ENCODE data around the gene NISCH. TPM values are rescaled to one million over a fixed set of nuclear protein-coding genes. Genes with fewer than 3 reads are reported as not detected.

Gene NISCH
- polyA plus RNA-seq, 3 donors: 9.7 to 106 (median 13.1) TPM

DNA sequence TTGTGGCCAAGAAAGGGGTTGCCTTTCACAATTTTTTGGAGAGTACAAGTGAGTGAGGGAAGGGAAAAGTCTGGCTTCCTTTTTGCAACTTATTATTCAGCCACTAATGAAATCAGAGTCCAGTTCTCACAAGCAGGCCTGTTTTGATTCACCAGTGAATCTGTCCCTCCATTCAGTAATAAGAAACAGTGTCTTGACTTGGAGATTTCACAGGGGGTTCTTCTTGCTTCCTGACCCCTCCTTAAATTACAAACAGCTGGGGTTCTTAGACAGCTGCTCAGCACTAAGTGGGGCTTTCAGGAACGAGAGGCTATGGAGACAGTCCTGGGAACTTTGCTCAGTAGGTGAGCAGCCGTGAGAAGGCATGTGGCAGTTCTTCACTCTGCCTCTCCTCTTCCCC is 35.0 kb upstream of the NISCH start:
- H3K4me3 ChIP-seq (replicated peaks in 1 of 3; ENCODE audit: low read depth in 2 of 3, low read length in 3 of 3): no peak overlapping the region
- H3K4me3 Mint-ChIP-seq: no peak overlapping the region
- intact Hi-C loops (cut with micrococcal nuclease): loop anchor here in 1 of 2 donors (2.0 kb wide), 1 partner anchor 20 kb away; no protein-coding TSS in a partner anchor
- no peak overlapping the region for H3K27ac ChIP-seq (ENCODE audit: low read depth in 1 of 2, low read length in 2 of 2)
- H3K4me1 ChIP-seq (ENCODE audit: control insufficient read depth in 1 of 2, insufficient read depth in 2 of 2, low read length in 2 of 2): peaks cover 7 to 8% of the 10 kb centered on the region in 2 donors
- H3K79me2 ChIP-seq (ENCODE audit: insufficient read depth, low read length): peaks cover 15% of the 10 kb centered on the region
- H3K27me3 Mint-ChIP-seq (ENCODE audit: low read depth in 3 of 3): no peaks in the 10 kb centered on the region
- DNase-seq: no peak
- no peaks in the 10 kb centered on the region for H3K9me3 ChIP-seq (replicated peaks in 1 of 2; ENCODE audit: control insufficient read depth in 1 of 2, insufficient read depth in 1 of 2, low read length in 2 of 2)
- peak overlapping the region in 2 of 7 donors; percentile 6 to 16 for H3K27ac Mint-ChIP-seq
- peaks cover 8% of the 10 kb centered on the region for H3K4me1 Mint-ChIP-seq
- H3K27me3 ChIP-seq (ENCODE audit: control insufficient read depth in 2 of 2, insufficient read depth in 2 of 2, low read length in 2 of 2): no peaks in the 10 kb centered on the region
- peaks cover 34 to 44% of the 10 kb centered on the region in 2 donors for H3K36me3 Mint-ChIP-seq
- peaks cover 0 to 2% (median 0%) of the 10 kb centered on the region in 7 donors for H3K9me3 Mint-ChIP-seq
- peaks cover 11 to 26% of the 10 kb centered on the region in 2 donors for H3K36me3 ChIP-seq (replicated peaks in 1 of 2; ENCODE audit: control insufficient read depth in 1 of 2, insufficient read depth in 2 of 2, low read length in 2 of 2)
- no peak overlapping the region for H3K4me2 ChIP-seq (replicated peaks; ENCODE audit: extremely low read depth, low read length, poor library complexity, severe bottlenecking)
- no peak overlapping the region for H2AFZ ChIP-seq (ENCODE audit: insufficient read depth, low read depth, low read length, poor library complexity, severe bottlenecking)
- TF ChIP-seq, protein P1, sequence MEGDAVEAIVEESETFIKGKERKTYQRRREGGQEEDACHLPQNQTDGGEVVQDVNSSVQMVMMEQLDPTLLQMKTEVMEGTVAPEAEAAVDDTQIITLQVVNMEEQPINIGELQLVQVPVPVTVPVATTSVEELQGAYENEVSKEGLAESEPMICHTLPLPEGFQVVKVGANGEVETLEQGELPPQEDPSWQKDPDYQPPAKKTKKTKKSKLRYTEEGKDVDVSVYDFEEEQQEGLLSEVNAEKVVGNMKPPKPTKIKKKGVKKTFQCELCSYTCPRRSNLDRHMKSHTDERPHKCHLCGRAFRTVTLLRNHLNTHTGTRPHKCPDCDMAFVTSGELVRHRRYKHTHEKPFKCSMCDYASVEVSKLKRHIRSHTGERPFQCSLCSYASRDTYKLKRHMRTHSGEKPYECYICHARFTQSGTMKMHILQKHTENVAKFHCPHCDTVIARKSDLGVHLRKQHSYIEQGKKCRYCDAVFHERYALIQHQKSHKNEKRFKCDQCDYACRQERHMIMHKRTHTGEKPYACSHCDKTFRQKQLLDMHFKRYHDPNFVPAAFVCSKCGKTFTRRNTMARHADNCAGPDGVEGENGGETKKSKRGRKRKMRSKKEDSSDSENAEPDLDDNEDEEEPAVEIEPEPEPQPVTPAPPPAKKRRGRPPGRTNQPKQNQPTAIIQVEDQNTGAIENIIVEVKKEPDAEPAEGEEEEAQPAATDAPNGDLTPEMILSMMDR (IDR thresholded peaks at IDR 0.05): no peak
- H3K9ac ChIP-seq (ENCODE audit: insufficient read depth, low read length, poor library complexity, severe bottlenecking): no peak overlapping the region
- WGBS (ENCODE audit: insufficient coverage): 83% methylated on average over 2 of the region's 2 CpGs
- no peaks in the 10 kb centered on the region for H4K20me1 ChIP-seq (ENCODE audit: insufficient read depth, low read length)

DNA sequence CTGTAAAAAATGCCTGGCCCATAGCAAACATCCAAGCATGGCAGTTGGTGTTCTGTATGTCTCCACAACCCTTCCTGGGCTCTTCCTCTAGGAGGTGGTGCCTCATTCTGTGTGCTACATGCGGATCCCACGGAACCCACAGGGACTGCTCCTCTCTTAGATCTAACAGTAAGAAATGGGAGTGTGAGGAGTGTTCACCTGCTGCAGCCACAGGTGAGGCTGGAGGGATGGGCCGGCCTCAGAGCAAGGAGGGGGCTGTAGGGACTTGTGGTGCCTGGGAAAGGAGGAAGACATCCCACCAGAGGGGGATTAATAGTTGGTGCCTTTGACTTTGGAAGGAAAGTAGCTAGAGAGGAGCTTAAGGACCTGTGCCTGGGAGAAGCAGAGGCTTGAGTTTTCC is 32.7 kb upstream of the NISCH start:
- 100% methylated on average over 1 of the region's 3 CpGs for WGBS (ENCODE audit: insufficient coverage)
- TF ChIP-seq, protein P1 (IDR thresholded peaks at IDR 0.05): no peak
- H3K79me2 ChIP-seq (ENCODE audit: insufficient read depth, low read length): peaks cover 4% of the 10 kb centered on the region
- Mint-ChIP-seq H3K36me3 (peaks cover 32 to 44% of the 10 kb centered on the region in 2 donors), H3K27me3 (ENCODE audit: low read depth in 3 of 3) (peaks cover 0 to 2% (median 0%) of the 10 kb centered on the region in 3 donors), H3K9me3 (peaks cover 0 to 2% (median 0%) of the 10 kb centered on the region in 7 donors), H3K4me3 (no peak overlapping the region), H3K4me1 (no peaks in the 10 kb centered on the region), H3K27ac (no peak overlapping the region)
- H3K27me3 ChIP-seq (ENCODE audit: control insufficient read depth in 2 of 2, insufficient read depth in 2 of 2, low read length in 2 of 2): no peaks in the 10 kb centered on the region
- DNase-seq: no peak
- no peaks in the 10 kb centered on the region for H3K9me3 ChIP-seq (replicated peaks in 1 of 2; ENCODE audit: control insufficient read depth in 1 of 2, insufficient read depth in 1 of 2, low read length in 2 of 2)
- H2AFZ ChIP-seq (ENCODE audit: insufficient read depth, low read depth, low read length, poor library complexity, severe bottlenecking): no peak overlapping the region
- intact Hi-C loops (cut with micrococcal nuclease): no loop called here
- H3K27ac ChIP-seq (ENCODE audit: low read depth in 1 of 2, low read length in 2 of 2): no peak overlapping the region
- no peak overlapping the region for H3K4me2 ChIP-seq (replicated peaks; ENCODE audit: extremely low read depth, low read length, poor library complexity, severe bottlenecking)
- H4K20me1 ChIP-seq (ENCODE audit: insufficient read depth, low read length): no peaks in the 10 kb centered on the region
- no peak overlapping the region for H3K4me3 ChIP-seq (replicated peaks in 1 of 3; ENCODE audit: low read depth in 2 of 3, low read length in 3 of 3)
- H3K36me3 ChIP-seq (replicated peaks in 1 of 2; ENCODE audit: control insufficient read depth in 1 of 2, insufficient read depth in 2 of 2, low read length in 2 of 2): peaks cover 11 to 26% of the 10 kb centered on the region in 2 donors
- no peaks in the 10 kb centered on the region for H3K4me1 ChIP-seq (ENCODE audit: control insufficient read depth in 1 of 2, insufficient read depth in 2 of 2, low read length in 2 of 2)
- H3K9ac ChIP-seq (ENCODE audit: insufficient read depth, low read length, poor library complexity, severe bottlenecking): no peak overlapping the region

All from CD14-positive monocyte (primary cell).